NB4 (cell line): ENCODE results near the gene SPDYE17.
"Not testable (repeated sequence)": the region's sequence is repeated elsewhere in the genome, so short reads cannot be mapped to it uniquely, and the experiment has no call there.

ENCODE experiments used
- CTCF ChIP-seq: IDR thresholded peaks from one replicate; pipeline ENCODE4 v1.5.1; 2012; ENCODE audit warnings: low read depth, low read length
- MYC ChIP-seq: IDR thresholded peaks from 2 replicates; pipeline ENCODE4 v1.6.1; 2011; ENCODE audit warnings: low read depth, low read length
- POLR2A ChIP-seq: IDR thresholded peaks from 2 replicates; pipeline ENCODE4 v1.6.1; 2011; ENCODE audit warnings: mild to moderate bottlenecking; ENCODE audit not compliant: insufficient read length; ENCODE audit errors: extremely low read depth

DNA sequence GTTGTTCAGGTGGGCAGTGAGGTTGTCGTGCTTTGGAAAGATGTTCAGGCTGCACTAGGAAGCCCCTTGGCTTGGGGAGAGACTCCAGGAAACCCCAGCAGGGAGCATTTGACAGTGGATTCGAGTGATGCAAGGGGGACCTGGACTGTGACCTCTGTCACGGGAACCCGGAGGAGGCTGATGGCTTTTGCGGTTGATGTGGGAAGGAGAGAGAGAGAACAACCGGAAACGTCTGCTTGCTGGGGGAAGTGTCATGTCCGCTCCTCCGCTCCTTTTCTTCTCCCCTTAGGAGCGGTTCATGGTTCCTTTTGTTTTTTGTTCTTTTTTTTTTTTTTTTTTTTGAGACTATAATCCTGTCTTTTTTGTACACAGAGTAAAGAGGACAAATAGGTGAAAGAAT is 5.8 kb downstream of the SPDYE17 start:
- not testable (repeated sequence) for TF ChIP-seq CTCF, MYC, POLR2A
